ENCODE results near the gene SCRN1.
A peak's percentile ranks its signal among the peaks of the same experiment; 100 is the strongest.
"Not testable (repeated sequence)": the region's sequence is repeated elsewhere in the genome, so short reads cannot be mapped to it uniquely, and the experiment has no call there.

Gene SCRN1

DNA sequence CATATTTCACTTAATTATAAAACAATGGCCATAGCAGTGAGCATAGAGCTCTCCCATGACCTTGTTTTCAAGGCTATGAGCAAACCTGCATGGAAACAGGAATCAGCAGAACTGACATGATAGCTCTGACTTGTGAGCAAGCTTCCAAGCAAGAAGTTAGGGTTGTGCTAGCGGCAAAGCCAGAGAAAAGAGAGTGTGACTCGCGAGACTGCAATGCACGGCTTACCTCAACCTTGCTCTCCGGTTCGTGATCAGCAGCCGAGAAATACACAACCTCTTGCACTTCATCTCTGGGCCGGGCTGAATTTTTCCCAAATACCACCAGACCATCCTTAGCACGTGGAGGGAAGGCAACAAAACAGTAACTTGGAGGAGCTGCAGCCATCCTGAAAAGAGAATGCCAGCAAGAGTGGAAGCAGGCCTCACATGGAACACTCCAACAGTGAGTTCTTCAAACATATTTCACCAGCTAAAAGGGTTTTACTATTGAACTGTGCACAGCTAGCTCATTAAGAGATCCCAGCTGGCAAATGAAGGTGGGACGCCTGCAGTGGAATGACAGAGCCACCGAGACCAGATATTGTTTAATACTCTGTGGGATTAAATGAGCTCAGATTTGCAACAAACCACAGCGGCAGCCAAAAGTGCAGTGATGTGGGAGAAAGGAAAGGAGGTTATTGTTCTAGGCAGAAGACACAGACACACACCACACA, 20.8 kb downstream of the SCRN1 start:
- DNase-seq (ENCODE audit: low read depth in 2 of 2), result no peak

DNA sequence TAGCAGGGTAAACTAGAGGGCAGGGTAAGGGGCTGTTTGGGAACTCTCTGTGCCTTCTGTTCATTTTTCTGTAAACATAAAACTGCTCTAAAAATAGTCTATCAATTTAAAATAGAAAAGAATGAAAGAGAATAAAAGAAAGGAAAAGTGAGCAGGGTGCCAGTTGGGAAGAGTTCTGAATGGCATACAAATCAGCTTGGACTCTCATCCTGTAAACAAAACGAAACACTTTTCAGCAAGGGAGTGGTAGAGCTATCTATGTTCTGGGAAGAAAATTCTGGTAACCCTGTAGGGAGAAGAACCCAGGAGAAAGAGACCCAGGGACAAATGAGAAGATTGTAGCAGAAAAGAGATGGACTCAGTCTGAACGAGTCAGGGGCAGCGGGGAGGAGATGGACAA, 24.6 kb downstream of the SCRN1 start:
- no peak for DNase-seq (ENCODE audit: low read depth in 2 of 2)

DNA sequence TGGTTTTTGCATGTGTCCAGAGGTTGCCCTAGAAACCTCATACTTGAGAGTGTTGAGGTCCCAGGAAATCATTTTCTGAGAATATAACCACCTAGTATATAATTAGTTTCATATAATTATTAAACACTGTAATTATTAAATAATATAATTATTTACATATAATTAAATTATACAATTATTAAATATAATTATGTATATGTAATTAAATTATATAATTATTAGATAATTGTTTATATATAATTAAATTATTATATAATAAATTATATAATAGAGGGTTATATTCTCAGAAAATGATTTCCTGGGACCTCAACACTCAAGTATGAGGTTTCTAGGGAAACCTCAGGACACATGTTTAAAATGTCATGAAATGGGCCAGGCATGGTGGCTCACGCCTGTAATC, 27.6 kb downstream of the SCRN1 start:
- DNase-seq (ENCODE audit: low read depth in 2 of 2), result no peak

DNA sequence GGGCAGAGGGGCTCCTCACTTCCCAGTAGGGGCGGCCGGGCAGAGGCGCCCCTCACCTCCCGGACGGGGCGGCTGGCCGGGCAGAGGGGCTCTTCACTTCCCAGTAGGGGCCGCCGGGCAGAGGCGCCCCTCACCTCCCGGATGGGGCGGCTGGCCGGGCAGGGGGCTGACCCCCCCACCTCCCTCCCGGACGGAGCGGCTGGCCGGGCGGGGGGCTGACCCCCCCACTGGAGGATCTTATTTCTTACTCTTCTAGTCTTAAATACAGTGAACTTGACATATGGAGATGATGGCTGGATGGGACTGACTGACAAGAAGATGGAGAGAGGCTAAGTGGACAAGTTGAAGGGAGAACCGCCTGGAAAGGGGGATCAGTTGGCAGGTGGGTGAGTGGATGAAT, 28.0 kb downstream of the SCRN1 start:
- not testable (repeated sequence) for DNase-seq (ENCODE audit: low read depth in 2 of 2)

DNA sequence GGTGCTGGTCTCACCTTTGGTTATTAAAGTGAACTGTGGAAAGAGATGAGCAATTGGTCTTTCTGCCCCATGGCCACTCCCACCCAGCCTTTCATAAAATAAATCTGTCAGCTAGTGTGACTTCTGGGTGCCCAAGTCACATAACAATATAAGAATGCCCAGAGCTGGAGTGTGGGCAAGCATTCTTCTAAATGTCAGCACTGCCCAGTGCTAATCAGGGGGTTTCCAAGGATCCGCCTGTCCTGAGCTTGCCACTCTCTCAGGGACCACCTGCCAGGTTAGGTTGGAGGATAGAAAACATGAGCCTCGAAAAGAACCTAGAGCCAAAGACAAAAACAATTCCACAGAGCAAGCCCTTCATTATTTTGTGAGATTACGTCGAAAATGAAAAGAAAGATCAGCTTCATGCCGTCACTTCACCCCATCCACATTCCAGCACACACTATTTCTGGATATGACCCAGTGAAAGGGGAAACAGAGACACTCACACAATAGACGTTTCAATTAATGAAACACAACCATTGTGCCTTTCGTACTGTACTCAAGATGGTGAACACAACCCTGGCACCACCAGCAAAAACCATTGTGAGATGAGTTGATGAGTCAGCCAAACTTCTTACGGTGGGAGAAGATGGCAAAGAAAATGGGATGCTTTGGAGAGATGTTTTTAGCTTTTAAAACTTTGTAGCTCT, 30.8 kb downstream of the SCRN1 start:
- DNase-seq (ENCODE audit: low read depth in 2 of 2), result no peak

DNA sequence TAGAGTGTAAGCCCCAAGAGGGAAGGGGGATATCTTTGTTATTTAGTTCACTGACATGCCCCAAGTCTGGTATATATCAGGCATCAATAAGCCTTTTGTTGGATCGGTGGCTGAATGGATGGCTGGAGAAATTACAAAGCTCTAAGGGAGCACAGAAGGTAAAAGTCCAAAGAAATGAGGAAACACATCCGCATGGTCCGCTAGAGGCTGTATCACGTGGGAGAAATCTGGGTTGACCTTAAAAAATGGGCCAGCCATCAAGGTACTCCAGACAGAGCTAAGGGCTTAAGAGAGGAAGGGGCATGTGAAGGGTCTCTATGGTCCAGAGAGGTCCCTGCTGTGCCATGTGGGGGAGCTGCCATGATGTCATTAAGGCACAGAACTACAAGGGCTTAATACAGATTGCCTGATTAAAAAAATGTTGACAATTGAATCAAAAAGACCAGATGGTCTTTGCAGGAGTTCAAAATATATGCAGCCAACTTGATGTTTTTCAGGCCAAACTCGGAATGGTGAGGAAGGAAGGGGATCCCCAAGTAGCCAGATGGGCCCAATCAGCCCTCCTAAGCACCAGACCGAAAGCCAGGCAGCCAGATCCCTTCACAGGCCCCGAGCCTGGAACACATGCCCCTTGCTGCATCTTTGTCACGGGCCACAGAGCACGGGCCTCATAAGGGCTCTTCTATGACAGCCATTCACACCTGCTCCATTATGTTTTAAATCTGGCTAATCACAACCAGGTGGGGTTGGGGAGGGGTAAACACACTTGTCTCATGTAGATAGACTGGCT, 31.9 kb downstream of the SCRN1 start:
- no peak for DNase-seq (ENCODE audit: low read depth in 2 of 2)

DNA sequence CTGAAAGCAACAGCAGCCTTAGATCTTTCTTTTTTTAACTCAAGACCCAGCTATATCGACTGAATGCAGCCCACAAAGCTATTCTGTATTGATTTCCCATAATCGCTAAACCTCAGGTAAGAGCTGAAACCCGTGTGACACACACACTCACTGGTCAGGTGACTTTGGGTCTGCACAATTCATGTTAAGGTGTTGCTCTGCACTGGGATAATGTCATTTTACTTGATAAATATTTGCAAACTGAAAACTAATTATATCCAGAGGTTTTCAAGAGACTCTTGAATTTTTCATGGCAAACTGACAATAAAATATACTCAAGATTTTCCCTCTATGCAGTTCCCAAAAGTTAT, 33.1 kb downstream of the SCRN1 start:
- no peak for DNase-seq (ENCODE audit: low read depth in 2 of 2)

DNA sequence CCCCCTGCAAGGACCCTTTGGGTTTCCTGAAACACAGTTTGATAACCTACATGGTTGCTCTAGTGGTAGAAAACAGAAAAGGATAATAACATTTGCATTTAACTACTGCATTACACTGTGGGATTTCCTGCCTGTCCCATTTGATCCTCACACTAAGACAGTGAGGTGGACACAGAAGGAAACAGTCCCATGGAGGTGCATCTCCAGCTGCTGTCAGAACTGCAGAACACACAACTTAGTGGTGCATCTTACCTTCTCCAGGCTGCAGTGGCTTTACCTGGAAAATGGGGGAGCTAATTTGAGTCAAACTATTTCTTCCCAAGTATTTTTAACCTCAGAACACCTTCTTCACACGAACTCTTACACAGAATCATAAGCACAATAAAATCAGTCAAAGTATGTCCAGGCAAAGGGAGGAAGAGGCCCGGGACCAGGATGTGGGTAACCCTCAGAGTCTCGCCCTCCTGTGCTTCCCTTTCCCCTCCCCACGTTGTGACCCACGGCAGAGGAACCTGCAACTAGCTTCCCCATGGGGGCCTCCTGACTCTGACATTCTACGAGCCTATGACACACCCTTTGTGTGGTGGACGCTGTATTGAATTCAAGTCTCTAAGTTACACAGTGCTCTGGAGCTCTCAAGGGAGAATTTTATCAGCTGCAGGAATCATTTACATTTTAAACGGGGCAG, 33.7 kb downstream of the SCRN1 start:
- peak in 1 of 2 donors; percentile 5 for DNase-seq (ENCODE audit: low read depth in 2 of 2)

DNA sequence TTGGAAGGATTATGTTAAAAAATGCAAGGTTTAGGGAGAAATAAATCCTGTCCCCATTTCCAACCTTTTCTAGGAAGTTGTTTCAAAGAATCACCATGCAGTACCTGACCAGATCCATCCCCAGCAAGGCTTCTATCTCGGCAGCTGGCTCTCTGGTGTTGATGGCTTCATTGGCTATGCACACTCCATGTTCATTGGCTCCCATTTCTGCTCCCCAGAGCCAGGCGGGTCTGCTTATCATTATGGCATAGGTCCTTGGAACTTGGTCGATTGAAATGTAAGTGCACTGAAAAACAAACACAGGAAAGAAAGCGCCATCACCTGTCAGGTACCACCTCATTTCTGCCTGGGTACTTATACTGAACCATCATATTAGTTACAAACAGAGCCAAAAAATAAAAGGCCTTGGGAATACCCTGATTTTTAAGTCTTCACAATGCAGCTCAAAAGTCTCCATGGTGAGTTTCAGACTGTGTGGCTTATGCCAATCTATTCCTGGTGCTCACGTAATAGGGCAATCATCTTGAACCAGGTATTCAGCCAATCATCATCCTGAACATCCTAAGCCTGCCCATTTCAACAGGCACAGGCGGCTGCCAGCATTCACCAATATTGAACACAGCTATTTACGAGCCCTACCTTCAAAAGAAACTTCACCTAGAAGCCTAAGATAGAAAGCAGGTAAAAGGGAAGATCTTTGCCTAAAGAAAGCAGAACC, 34.4 kb downstream of the SCRN1 start:
- no peak for DNase-seq (ENCODE audit: low read depth in 2 of 2)

DNA sequence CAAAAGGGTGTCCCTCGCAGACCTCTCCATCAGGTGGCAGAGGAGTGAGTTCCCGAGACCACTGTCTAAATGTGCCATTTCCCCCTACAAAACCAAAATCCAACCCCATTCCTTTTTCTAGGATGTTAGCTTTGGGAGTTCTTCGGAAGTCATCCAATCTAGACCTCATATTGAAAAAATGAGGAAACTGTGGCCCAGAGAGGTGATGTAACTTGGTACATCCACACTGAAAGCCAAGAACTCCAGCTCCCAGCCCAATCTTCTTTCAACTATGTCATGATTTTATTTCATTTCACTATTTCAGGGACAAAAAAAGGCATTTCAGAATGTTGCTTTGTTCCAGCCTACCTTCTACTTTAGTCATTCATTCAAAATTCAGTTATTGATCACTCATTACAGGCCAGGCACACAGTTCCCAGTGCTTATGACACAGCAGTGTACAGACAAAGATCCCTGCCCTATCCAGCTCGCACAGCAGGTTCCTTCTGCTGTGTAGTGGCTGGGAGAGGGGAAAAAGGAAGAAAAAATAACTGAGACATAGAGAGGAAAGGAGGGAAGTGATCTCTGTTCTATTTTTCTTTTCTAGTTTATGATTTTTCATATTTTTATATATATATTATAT, 35.8 kb downstream of the SCRN1 start:
- no peak for DNase-seq (ENCODE audit: low read depth in 2 of 2)

DNA sequence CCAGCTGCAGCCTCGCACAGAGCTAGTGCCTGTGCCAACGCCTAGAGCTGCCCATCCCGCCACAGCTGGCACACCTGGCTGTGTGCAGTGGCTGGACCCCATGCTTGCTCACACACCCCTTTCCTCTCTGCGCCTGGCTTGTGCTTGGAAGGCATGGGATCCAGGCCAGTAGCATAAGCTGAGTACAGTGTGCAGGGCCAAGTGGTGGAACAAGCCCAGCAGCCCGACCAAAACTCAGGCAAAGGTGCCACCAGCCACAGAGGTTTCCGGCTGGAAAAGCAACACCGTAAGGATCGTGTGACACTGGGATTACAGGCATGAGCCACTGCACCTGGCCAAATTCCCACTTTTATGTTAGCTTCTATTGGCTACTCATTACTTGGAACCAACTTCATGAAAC, 38.4 kb downstream of the SCRN1 start:
- DNase-seq (ENCODE audit: low read depth in 2 of 2), result no peak

DNA sequence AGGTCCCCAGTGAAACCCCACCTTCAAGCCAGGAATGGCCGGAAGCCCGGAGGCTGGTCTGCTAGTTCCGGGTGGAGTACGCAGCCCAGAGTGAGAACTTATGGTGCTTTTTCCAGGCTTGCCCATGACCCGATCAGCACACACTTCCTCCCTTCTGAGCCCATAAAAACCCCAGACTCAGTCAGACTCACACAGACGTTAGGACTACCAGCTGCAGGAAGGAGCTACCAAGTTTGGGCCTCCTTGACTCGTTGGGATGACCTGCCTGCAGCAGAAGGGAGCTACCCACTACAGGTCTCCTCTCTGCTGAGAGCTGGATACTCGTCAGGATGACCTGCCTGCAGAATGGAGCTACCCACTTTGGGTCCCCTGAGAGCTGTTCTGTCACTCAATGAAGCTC, 39.1 kb downstream of the SCRN1 start:
- DNase-seq (ENCODE audit: low read depth in 2 of 2), result no peak

DNA sequence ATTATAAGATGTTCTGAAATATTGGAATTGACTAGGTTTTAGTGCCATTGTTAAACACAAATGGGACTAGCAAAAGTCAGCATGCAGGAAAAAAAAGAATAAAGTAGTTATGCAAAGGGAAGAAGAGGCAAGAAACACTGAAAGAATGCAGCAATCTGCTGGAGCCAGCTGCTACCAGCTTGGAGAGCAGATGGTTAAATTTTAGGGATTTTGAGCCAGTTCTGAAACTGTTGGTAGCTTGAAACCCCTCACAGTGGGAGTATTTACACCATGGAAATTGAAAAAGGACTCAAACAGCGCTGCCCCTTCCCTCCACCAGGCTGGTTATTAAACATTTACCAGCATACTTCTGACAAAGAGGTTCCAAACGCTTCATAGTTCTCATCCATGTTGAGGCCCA, 41.0 kb downstream of the SCRN1 start:
- DNase-seq (ENCODE audit: low read depth in 2 of 2), result no peak

DNA sequence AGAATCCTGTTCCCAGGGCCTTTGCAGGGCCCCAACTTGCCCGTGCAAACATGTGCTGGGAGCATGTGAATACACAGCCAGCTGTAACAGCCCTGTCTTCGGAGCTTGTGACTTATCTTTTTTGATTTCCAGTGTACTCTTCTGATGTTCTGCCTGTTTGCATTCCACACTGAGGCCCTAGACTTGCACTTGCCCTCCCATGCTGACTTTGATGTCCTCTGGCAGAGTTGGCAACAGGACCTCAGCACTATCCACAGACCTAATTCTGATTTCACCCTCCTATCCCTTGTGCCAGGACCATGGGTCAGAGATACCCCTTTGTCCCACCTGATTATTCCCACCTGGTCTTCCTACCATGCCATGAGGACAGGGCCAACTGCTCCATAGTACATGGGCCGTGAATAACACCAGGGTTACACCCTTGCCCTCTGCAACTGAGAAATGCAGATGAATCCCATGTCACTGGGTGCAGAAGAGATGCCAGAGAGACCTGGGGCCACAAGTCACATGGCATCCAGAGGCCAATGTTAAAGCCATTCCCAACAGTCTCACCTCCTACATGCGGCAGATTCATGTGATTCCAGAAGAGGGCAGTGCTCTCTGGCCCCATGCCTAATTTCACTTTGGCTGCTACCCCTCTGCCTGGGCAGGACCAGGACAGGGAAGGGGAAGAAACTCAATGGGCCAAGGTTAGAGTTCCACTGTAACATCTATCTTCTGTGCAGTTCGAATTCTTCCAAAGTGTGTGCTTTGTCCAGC, 43.0 kb downstream of the SCRN1 start:
- DNase-seq (ENCODE audit: low read depth in 2 of 2), result no peak

DNA sequence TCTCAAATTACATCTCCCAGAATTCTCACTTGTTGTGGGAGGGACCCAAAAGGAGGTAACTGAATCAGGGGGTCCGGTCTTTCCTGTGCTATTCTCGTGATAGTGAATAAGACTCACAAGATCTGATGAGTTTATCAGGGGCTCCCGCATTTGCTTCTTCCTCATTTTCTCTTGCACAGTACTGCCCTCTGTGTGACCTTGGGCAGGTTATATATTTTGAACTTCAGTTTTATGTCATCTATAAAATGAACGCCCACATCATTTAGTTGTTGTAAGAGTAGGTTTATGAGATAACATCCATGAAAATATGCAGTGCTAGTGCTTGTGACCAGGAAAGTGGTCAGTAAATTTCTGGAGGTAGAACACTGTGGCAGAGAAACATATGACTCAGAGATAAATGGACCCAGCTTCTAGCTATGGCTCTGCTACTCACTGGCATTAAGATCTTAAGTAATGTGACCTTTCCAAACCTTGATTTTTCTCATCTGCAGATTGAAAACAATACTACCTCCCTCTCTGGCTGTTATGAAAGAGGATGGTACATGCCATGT, 44.3 kb downstream of the SCRN1 start:
- DNase-seq (ENCODE audit: low read depth in 2 of 2), result no peak

DNA sequence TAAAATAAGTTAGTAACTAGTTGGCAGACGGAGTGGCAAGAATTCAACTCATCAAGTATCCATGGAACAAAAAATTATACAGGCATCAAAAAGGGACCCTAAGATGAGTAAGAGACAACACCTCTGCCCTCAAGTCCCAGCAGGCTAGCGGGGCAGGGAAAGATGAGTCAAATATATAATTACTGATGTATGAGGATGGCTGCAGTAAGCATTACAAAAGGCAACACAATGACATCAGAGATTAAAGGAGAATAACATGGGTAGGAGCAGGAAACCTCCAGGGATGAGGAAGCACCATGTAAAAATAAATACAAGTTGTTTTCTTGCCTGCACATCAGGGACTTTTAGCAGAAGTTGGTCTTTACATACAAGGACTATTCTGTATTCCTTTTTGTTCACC, 49.4 kb downstream of the SCRN1 start:
- no peak for DNase-seq (ENCODE audit: low read depth in 2 of 2)

DNA sequence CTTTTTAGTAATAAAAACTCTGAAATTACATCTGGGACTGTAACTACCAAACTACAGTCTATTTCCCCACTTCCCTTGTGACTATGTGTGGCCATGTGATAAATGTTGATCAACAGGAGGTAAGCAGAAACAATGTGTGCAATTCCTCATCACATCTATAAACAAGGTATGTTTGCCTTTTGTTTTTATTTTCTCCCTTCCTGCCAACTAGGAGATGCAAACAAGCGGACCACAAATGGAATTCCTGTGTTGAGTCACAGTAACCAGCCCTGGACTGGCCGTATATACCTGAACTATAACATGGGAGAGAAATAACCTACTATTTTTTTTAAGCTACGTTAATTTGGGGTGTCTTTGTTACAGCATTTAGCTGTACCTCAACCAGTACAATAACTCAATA, 52.5 kb downstream of the SCRN1 start:
- DNase-seq (ENCODE audit: low read depth in 2 of 2), result no peak

DNA sequence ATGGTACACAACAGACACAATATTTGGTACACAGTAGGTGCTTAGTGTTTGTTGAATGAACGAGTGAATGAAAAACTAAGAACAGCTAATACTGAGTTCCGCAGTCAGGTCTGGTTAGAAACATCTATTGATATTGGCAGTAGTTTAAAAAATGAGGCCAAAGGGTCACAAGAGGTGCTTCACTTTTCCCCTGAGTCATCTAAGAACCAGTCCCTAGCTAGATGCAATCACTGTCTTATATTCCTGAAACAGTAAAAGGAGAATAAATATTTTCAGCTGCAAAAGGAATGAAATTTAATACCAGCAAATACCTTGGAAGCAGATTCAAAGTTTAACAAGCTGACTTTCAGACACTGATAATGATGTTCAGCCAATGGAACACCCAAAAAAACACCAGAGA, 54.5 kb downstream of the SCRN1 start:
- DNase-seq (ENCODE audit: low read depth in 2 of 2), result no peak

DNA sequence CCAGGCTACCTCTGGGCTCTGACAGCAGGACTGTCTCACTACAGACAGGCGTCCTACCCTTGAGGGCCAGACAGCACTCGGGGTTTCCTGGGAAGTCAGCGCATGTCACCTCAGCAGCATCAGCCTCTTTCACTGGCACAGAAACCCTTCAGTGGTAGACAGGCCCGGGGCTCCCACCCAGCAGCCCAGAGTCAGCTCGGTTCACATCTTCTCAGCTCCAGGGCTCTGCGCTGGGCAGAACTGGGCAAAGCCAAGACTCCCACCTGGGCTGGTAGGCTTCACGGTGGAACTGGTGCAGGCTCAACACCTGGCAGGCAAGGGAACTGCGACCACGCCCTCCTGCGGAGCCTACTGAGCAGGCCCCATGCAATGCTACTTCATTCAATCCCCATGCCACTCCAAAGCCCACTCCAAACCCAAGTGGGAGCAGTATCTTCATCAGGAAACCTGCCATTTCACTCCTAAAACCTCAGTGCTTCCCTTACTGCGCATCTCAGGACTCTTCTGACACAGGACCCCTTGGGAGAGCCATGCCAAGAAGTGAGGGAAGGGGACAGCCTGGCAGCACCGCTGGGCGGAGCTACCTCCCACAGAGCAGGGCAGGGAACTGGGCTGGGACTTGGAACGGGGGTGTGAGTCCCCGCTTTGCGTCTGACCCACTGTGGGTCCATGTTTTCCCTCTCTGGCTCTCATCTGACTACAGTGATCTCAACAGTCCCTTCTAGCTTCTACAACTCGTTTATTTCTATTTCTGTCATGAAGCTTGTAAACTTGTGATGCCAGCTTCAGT, 60.4 kb downstream of the SCRN1 start:
- DNase-seq (ENCODE audit: low read depth in 2 of 2), result no peak

Measured in stimulated activated CD4-positive, alpha-beta T cell treated with anti-CD3 and anti-CD28 coated beads, Interleukin-4, amount 100 ng/mL, for 48 hours (primary cell).